Measurements from ENCODE around the gene TMEM132E. TPM values are rescaled to one million over a fixed set of nuclear protein-coding genes. Genes with fewer than 3 reads are reported as not detected.

The TMEM132E gene
- total RNA-seq, 1 experiment from 2014 or later: 0.42 TPM

DNA sequence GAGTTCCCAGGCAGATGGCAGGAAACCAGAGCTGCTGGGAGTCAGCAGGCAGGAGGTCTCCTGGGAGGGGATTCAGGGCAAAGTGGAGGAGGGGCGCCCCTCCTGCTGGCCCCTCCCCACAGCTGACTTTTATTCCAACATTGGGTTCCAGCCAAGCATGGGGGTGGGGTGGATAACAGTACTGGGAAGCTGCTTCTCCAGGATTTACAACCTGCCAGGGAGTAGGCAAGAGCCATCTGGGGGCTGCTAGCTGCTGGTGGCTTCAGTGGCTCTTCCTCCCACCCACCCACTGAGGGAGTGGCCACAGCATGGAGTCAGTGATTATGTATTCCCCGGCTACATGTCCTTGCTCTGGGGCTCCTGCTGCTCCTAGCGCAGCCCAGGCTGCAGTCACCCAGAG, 36.8 kb downstream of the TMEM132E start:
- H3K56ac ChIP-seq (ENCODE audit: insufficient read length, low read depth, low read length): no peak overlapping the region
- Mint-ChIP-seq H3K27ac (no peak overlapping the region; a peak in 1 of 7 replicates), H3K9me3 (no peaks in the 10 kb centered on the region; a peak in 2 of 5 replicates), H3K36me3 (ENCODE audit: insufficient read depth in 1 of 3, low read depth in 3 of 3) (no peaks in the 10 kb centered on the region), H3K4me3 (peak overlapping the region in 1 of 2 experiments; percentile 50; a peak in 3 of 5 replicates), H3K27me3 (ENCODE audit: low read depth) (peaks cover 28% of the 10 kb centered on the region), H3K4me1 (peaks cover 56 to 62% of the 10 kb centered on the region in 2 experiments)
- H3K4ac ChIP-seq (ENCODE audit: low read depth, low read length): no peak overlapping the region
- no peak overlapping the region for H2BK12ac ChIP-seq (ENCODE audit: insufficient read length, low read depth, low read length)
- no peaks in the 10 kb centered on the region for H3K79me2 ChIP-seq (ENCODE audit: insufficient read depth, low read length)
- peaks cover 14% of the 10 kb centered on the region; the same call in 1 of the 2 replicates for H3K4me1 ChIP-seq (ENCODE audit: insufficient read depth, low read length)
- no peak overlapping the region for H3K23ac ChIP-seq (ENCODE audit: insufficient read length, low read depth, low read length)
- H4K8ac ChIP-seq (replicated peaks; ENCODE audit: insufficient read length, low read depth, low read length): no peak overlapping the region
- H3K9ac ChIP-seq (ENCODE audit: extremely low read depth, insufficient read length, low read length): no peak overlapping the region
- peak; percentile 69 for DNase-seq
- no peak overlapping the region for H3T11ph ChIP-seq (ENCODE audit: low read length)
- H3K79me1 ChIP-seq (ENCODE audit: insufficient read depth, low read depth, low read length, poor library complexity, severe bottlenecking): no peaks in the 10 kb centered on the region
- no peak overlapping the region for H4K5ac ChIP-seq (ENCODE audit: insufficient read length, low read depth, low read length)
- no peak overlapping the region for H2BK15ac ChIP-seq (ENCODE audit: low read depth, low read length)
- no peak overlapping the region for H2BK5ac ChIP-seq (ENCODE audit: insufficient read length, low read length)
- H4K20me1 ChIP-seq (ENCODE audit: control insufficient read depth, insufficient read depth, insufficient read length): no peaks in the 10 kb centered on the region
- H4K91ac ChIP-seq (ENCODE audit: insufficient read length, low read depth, low read length): no peak overlapping the region
- H2AFZ ChIP-seq (ENCODE audit: low read length): no peak overlapping the region
- no CpG with 5 or more reads among the region's 3 CpGs for whole genome bisulfite sequencing (ENCODE audit: extremely low coverage, insufficient read length, low lambda C conversion rate)
- TF ChIP-seq, protein P1, sequence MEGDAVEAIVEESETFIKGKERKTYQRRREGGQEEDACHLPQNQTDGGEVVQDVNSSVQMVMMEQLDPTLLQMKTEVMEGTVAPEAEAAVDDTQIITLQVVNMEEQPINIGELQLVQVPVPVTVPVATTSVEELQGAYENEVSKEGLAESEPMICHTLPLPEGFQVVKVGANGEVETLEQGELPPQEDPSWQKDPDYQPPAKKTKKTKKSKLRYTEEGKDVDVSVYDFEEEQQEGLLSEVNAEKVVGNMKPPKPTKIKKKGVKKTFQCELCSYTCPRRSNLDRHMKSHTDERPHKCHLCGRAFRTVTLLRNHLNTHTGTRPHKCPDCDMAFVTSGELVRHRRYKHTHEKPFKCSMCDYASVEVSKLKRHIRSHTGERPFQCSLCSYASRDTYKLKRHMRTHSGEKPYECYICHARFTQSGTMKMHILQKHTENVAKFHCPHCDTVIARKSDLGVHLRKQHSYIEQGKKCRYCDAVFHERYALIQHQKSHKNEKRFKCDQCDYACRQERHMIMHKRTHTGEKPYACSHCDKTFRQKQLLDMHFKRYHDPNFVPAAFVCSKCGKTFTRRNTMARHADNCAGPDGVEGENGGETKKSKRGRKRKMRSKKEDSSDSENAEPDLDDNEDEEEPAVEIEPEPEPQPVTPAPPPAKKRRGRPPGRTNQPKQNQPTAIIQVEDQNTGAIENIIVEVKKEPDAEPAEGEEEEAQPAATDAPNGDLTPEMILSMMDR (conservative IDR thresholded peaks at IDR 0.05): no peak
- H3K14ac ChIP-seq (ENCODE audit: insufficient read depth, low read length): no peak overlapping the region
- no peaks in the 10 kb centered on the region for H3K23me2 ChIP-seq (ENCODE audit: insufficient read length, low read depth, low read length, poor library complexity, severe bottlenecking)
- no peak overlapping the region for H2AK5ac ChIP-seq (ENCODE audit: insufficient read length, low read length)
- H3K18ac ChIP-seq (ENCODE audit: insufficient read length, low read depth, low read length): no peak overlapping the region
- no peaks in the 10 kb centered on the region; the same call in 1 of the 2 replicates for H3K27me3 ChIP-seq (ENCODE audit: insufficient read depth, low read length)
- H2BK20ac ChIP-seq (ENCODE audit: low read depth, low read length, poor library complexity, severe bottlenecking): no peak overlapping the region
- H3K9me3 ChIP-seq (ENCODE audit: control insufficient read depth, low read depth, low read length): no peaks in the 10 kb centered on the region
- peak overlapping the region; percentile 15 for H3K4me2 ChIP-seq (ENCODE audit: insufficient read depth, insufficient read length, low read length)
- H2BK120ac ChIP-seq (ENCODE audit: low read depth, low read length, poor library complexity, severe bottlenecking): no peak overlapping the region
- H3K27ac ChIP-seq (ENCODE audit: insufficient read length, low read depth, low read length): no peak overlapping the region
